Endothelial cell of umbilical vein (primary cell): ENCODE data around the gene RTN4RL1. TPM values are rescaled to one million over a fixed set of nuclear protein-coding genes. Genes with fewer than 3 reads are reported as not detected.
"Not testable (repeated sequence)": the region's sequence is repeated elsewhere in the genome, so short reads cannot be mapped to it uniquely, and the experiment has no call there.

Experiments
- BruUV-seq: library from RNA; stranded (reverse); fragments of 400-500 nt; replicated peaks from 2 replicates; lab custom pipeline; 2021; lab: Mats Ljungman, UMichigan
- CTCF ChIA-PET: fragments of 300-600, 350-600 bp; sonication (Branson Sonifier 250); formaldehyde crosslinking; loops from one replicate; lab custom pipeline; 2021; ENCODE audit warnings: antibody characterized with exemption, inconsistent platforms; lab: Charles Lee
- POLR2A ChIA-PET: fragments of 300-600, 350-600 bp; sonication (Branson Sonifier 250); formaldehyde crosslinking; loops from one replicate; lab custom pipeline; 2021; ENCODE audit warnings: antibody characterized with exemption, inconsistent platforms; lab: Charles Lee
- DNase-seq: peaks from one replicate; pipeline ENCODE4 v3.0.0-alpha.2; 2011; ENCODE audit warnings: low read depth, low spot score
- FAIRE-seq: peaks from 2 replicates; lab custom pipeline; 2011; peaks lifted over from hg19 to GRCh38; lab: Jason Lieb, UNC
- H2AFZ ChIP-seq: 2 replicates; pipeline ENCODE4 v1.6.0; 2012; ENCODE audit warnings: low read depth, low read length, control low read depth, inconsistent platforms
- H3K27ac ChIP-seq: 2 replicates; pipeline ENCODE4 v1.5.1; 2011; ENCODE audit warnings: low read depth, mild to moderate bottlenecking, control low read depth, low read length, moderate library complexity; ENCODE audit not compliant: insufficient read depth
- H3K27me3 ChIP-seq, 2 experiments: 2 replicates each; pipeline versions ENCODE4 v1.6.0 to v1.6.1; 2011; ENCODE audit warnings: low read length in 2 of 2, mixed read lengths in 1 of 2; ENCODE audit not compliant: control insufficient read depth in 2 of 2, insufficient read depth in 2 of 2
- H3K36me3 ChIP-seq, 2 experiments: 2 replicates in 1 of 2; 3 replicates in 1 of 2; pipeline ENCODE4 v1.5.1; 2011; ENCODE audit warnings: low read length in 2 of 2, mild to moderate bottlenecking in 1 of 2, moderate library complexity in 1 of 2; ENCODE audit not compliant: control insufficient read depth in 2 of 2, insufficient read depth in 2 of 2; ENCODE audit errors: extremely low read depth in 1 of 2
- H3K4me1 ChIP-seq: 3 replicates; pipeline ENCODE4 v1.5.1; 2011; ENCODE audit warnings: mild to moderate bottlenecking, low read length; ENCODE audit not compliant: control insufficient read depth, insufficient read depth; ENCODE audit errors: extremely low read depth
- H3K4me2 ChIP-seq: 2 replicates; pipeline ENCODE4 v1.6.1; 2011; ENCODE audit warnings: low read length, control low read depth, mixed read lengths; ENCODE audit not compliant: insufficient read depth
- H3K4me3 ChIP-seq, 3 experiments: fragments of 200-600 bp in 1 of 3; sonication (generic), shearing (Covaris generic) in 1 of 3; replicated peaks in 1 of 3; 2 replicates each; pipeline ENCODE4 v1.5.1; 2011 to 2016; ENCODE audit warnings: control low read depth in 3 of 3, low read length in 3 of 3, mild to moderate bottlenecking in 2 of 3, inconsistent platforms in 1 of 3, low read depth in 1 of 3, moderate library complexity in 1 of 3; ENCODE audit not compliant: insufficient read depth in 1 of 3
- H3K79me2 ChIP-seq: 2 replicates; pipeline ENCODE4 v1.6.0; 2012; ENCODE audit warnings: low read length, inconsistent platforms; ENCODE audit not compliant: control insufficient read depth, insufficient read depth
- H3K9ac ChIP-seq: replicated peaks from 2 replicates; pipeline ENCODE3; 2011; ENCODE audit warnings: low read length, control low read depth; ENCODE audit not compliant: insufficient read depth; ENCODE audit errors: extremely low read depth
- H3K9me1 ChIP-seq: replicated peaks from 3 replicates; pipeline ENCODE4 v1.6.0; 2011; ENCODE audit warnings: mild to moderate bottlenecking, low read length; ENCODE audit not compliant: control insufficient read depth, insufficient read depth; ENCODE audit errors: extremely low read depth
- H3K9me3 ChIP-seq: replicated peaks from 2 replicates; pipeline ENCODE4 v1.5.1; 2012; ENCODE audit warnings: low read length, inconsistent platforms; ENCODE audit not compliant: control insufficient read depth, insufficient read depth
- H4K20me1 ChIP-seq: replicated peaks from 2 replicates; pipeline ENCODE3; 2011; ENCODE audit warnings: mild to moderate bottlenecking, low read length; ENCODE audit not compliant: control insufficient read depth, insufficient read depth; ENCODE audit errors: extremely low read depth
- FOS ChIP-seq: IDR thresholded peaks from 2 replicates; pipeline ENCODE4 v1.6.1; 2011; ENCODE audit warnings: mild to moderate bottlenecking, low read length, moderate library complexity, borderline replicate concordance; ENCODE audit not compliant: insufficient read depth
- GATA2 ChIP-seq: IDR thresholded peaks from 2 replicates; pipeline ENCODE4 v1.7.0; 2011; ENCODE audit warnings: low read depth, mild to moderate bottlenecking, moderate library complexity, mixed read lengths, low read length; ENCODE audit not compliant: insufficient read length, insufficient read depth
- MAX ChIP-seq: IDR thresholded peaks from 2 replicates; pipeline ENCODE4 v1.6.1; 2011; ENCODE audit not compliant: insufficient read depth, insufficient read length
- MYC ChIP-seq: IDR thresholded peaks from one replicate; pipeline ENCODE4 v1.6.1; 2011; ENCODE audit warnings: mild to moderate bottlenecking, low read depth, low read length
- POLR2A ChIP-seq: IDR thresholded peaks from 2 replicates; pipeline ENCODE4 v1.6.1; 2012; ENCODE audit warnings: low read depth, mild to moderate bottlenecking, control low read depth, low read length
- POLR2AphosphoS5 ChIP-seq: IDR thresholded peaks from 2 replicates; pipeline ENCODE4 v1.6.1; 2012; ENCODE audit warnings: low read depth, mild to moderate bottlenecking, control low read depth, low read length, moderate library complexity; ENCODE audit not compliant: insufficient read depth
- dilution Hi-C: fragments of 300-500 bp; cut with MboI; formaldehyde crosslinking; loops from one replicate; pipeline ENCODE4 v1.15.0; 2019; ENCODE audit warnings: low sequenced_read_pairs; ENCODE audit not compliant: extremely low pct_ligation_motif_present
- intact Hi-C: fragments of 100-400 bp; cut with micrococcal nuclease; formaldehyde crosslinking; loops from one replicate; pipeline ENCODE4 v1.10.0; 2022
- polyA plus RNA-seq, 4 experiments: library from polyadenylated mRNA; depleted of rRNA in 3 of 4; stranded (reverse) in 3 of 4; unstranded in 1 of 4; fragments of >200 nt; gene quantifications; 2 replicates each; pipeline versions ENCODE4 v1.2.1 to v1.2.3, GENCODE V29; 2011 to 2012; ENCODE audit warnings: missing spikeins in 1 of 4
- total RNA-seq: library from RNA; stranded (reverse); gene quantifications from 2 replicates; pipeline ENCODE4 v1.2.3, GENCODE V29; 2021

The RTN4RL1 gene
- total and polyA plus RNA-seq, 2 donors (not counting 3 experiments of a cell fraction or from before 2014, with no cell fraction given) = 0.04 TPM; not detected in 1

- H2AFZ ChIP-seq = no peak overlapping the region
- dilution Hi-C loops = no loop called here
- no peaks in the 10 kb centered on the region for H3K79me2 ChIP-seq
- H3K9me3 ChIP-seq = no peaks in the 10 kb centered on the region
- CTCF ChIA-PET = interaction anchor here (0.6 to 1.6 kb wide), 2 partner anchors 29 to 170 kb away, joined by 3 to 4 read pairs; no protein-coding TSS in a partner anchor
- H4K20me1 ChIP-seq = no peaks in the 10 kb centered on the region
- no peaks in the 10 kb centered on the region for H3K4me1 ChIP-seq
- no peak overlapping the region for H3K4me3 ChIP-seq
- no peak overlapping the region for H3K4me2 ChIP-seq
- TF ChIP-seq POLR2AphosphoS5 (no peak), MYC (no peak), GATA2 (no peak), POLR2A (no peak), FOS (no peak), MAX (no peak)
- intact Hi-C loops = no loop called here
- no peak for FAIRE-seq
- H3K27me3 ChIP-seq = no peaks in the 10 kb centered on the region
- H3K36me3 ChIP-seq = no peaks in the 10 kb centered on the region
- POLR2A ChIA-PET = no interaction called here
- no peak for DNase-seq
- BruUV-seq = no TSS peak
- no peak overlapping the region for H3K27ac ChIP-seq
- H3K9ac ChIP-seq = no peak overlapping the region
- no peaks in the 10 kb centered on the region for H3K9me1 ChIP-seq
These were observed 40.0 kb downstream of the RTN4RL1 start for GRCh38 chr17:1985093-1985492.

DNA sequence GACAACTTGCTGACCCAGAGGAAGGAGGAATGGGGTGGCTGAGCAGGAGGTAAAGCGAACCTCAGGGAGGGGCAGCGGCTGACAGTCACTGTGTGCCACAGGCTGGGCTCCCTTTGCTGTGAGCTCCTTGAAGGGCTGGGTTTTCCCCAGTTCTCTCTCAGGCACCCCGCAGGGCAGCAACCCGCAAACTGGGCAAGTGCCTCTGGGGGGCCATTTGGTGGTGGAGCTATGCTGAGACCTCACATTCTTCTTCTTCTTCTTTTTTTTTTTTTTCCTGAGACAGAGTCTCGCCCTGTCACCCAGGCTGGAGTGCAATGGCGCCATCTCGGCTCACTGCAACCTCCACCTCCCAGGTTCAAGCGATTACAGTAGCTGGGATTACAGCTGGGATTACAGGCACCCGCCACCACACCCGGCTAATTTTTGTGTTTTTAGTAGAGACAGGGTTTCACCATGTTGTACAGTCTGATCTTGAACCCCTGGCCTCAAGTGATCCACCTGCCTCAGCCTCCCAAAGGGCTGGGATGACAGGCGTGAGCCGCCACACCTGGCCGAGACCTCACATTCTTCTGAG, 42.3 kb downstream of the RTN4RL1 start:
- H3K27me3 ChIP-seq, H3K4me2 ChIP-seq, intact Hi-C loops, dilution Hi-C loops, H3K9me1 ChIP-seq, H3K9me3 ChIP-seq, POLR2A ChIA-PET, H3K27ac ChIP-seq, H3K4me3 ChIP-seq, H3K4me1 ChIP-seq, H3K9ac ChIP-seq, BruUV-seq, H3K36me3 ChIP-seq, FAIRE-seq, DNase-seq, H4K20me1 ChIP-seq, H3K79me2 ChIP-seq, H2AFZ ChIP-seq: not testable (repeated sequence)
- CTCF ChIA-PET = interaction anchor here (1.5 to 1.7 kb wide), 5 partner anchors 10 to 74 kb away, joined by 3 to 4 read pairs (median 4); no protein-coding TSS in a partner anchor
